K562 (cell line): ENCODE results near the gene SLC9A1. TPM values are rescaled to one million over a fixed set of nuclear protein-coding genes. Genes with fewer than 3 reads are reported as not detected.
"Not testable (repeated sequence)": the region's sequence is repeated elsewhere in the genome, so short reads cannot be mapped to it uniquely, and the experiment has no call there.

Experiments
- ATAC-seq: fragments of 200-7000 bp; cut with Tn5 transposase; 3 replicates; pipeline ENCODE4 v1.9.1; 2020; ENCODE audit warnings: moderate library complexity
- BruUV-seq: library from RNA; stranded (reverse); fragments of 400-500 nt; replicated peaks from 2 replicates; lab custom pipeline; 2021; lab: Mats Ljungman, UMichigan
- CTCF ChIA-PET: fragments of 300-600 bp; formaldehyde crosslinking; extraction: SDS; loops from one replicate; lab custom pipeline; 2021; ENCODE audit warnings: low intra/inter-chr PET ratio; lab: Yijun Ruan, JAX
- POLR2A ChIA-PET: fragments of 300-600, 350-650 bp; sonication (Branson Sonifier 250); formaldehyde crosslinking; extraction: SDS; loops from one replicate; lab custom pipeline; 2021; ENCODE audit warnings: antibody characterized with exemption, inconsistent platforms; lab: Yijun Ruan, JAX
- DNase-seq, 4 experiments: peaks; one replicate each; pipeline versions ENCODE4 v3.0.0 to v3.0.0-alpha.2; 2011 to 2018; ENCODE audit warnings: low spot score in 3 of 4, mixed read lengths in 3 of 4; ENCODE audit errors: extremely low read depth in 1 of 4
- FAIRE-seq: peaks from 2 replicates; lab custom pipeline; 2011; peaks lifted over from hg19 to GRCh38; lab: Jason Lieb, UNC
- H2AFZ ChIP-seq: 2 replicates; pipeline ENCODE4 v1.6.0; 2011; ENCODE audit warnings: low read depth, low read length, control low read depth, inconsistent platforms
- H3K27ac ChIP-seq: fragments of 200-600 bp; 3 replicates; pipeline ENCODE4 v1.8.0; 2011; ENCODE audit warnings: low read depth, mild to moderate bottlenecking, control low read depth, inconsistent platforms, low read length, moderate library complexity, mixed read lengths; ENCODE audit errors: extremely low read depth
- H3K27me3 ChIP-seq, 2 experiments: fragments of 300-600 bp in 1 of 2; 2 replicates in 1 of 2; 3 replicates in 1 of 2; pipeline versions ENCODE4 v1.6.0 to v1.8.0; 2011; ENCODE audit warnings: inconsistent platforms in 2 of 2, low read length in 2 of 2, mild to moderate bottlenecking in 1 of 2, mixed read lengths in 1 of 2, moderate library complexity in 1 of 2; ENCODE audit not compliant: control insufficient read depth in 2 of 2, insufficient read depth in 2 of 2
- H3K36me3 ChIP-seq: fragments of 300-600 bp; 3 replicates; pipeline ENCODE4 v1.8.0; 2011; ENCODE audit warnings: mild to moderate bottlenecking, low read length, inconsistent platforms; ENCODE audit not compliant: control insufficient read depth, insufficient read depth
- H3K4me1 ChIP-seq, 2 experiments: fragments of 200-600 bp in 1 of 2; replicated peaks in 1 of 2; 2 replicates in 1 of 2; 3 replicates in 1 of 2; pipeline versions ENCODE4 v1.5.1 to v1.8.0; 2011; ENCODE audit warnings: inconsistent platforms in 2 of 2, low read length in 2 of 2, mild to moderate bottlenecking in 1 of 2, mixed read lengths in 1 of 2, moderate library complexity in 1 of 2; ENCODE audit not compliant: control insufficient read depth in 2 of 2, insufficient read depth in 2 of 2
- H3K4me2 ChIP-seq: 2 replicates; pipeline ENCODE4 v1.6.1; 2011; ENCODE audit warnings: low read length, control low read depth, inconsistent platforms, mixed read lengths; ENCODE audit not compliant: insufficient read depth
- H3K4me3 ChIP-seq: fragments of 200-600 bp; sonication (generic), shearing (Covaris generic); 2 replicates; pipeline ENCODE4 v1.5.1; 2016; ENCODE audit warnings: control low read depth, inconsistent platforms
- H3K79me2 ChIP-seq: fragments of 200-600 bp; 3 replicates; pipeline ENCODE4 v1.8.0; 2011; ENCODE audit warnings: low read length, inconsistent platforms; ENCODE audit not compliant: control insufficient read depth, insufficient read depth
- H3K9ac ChIP-seq, 2 experiments: 2 replicates each; pipeline versions ENCODE4 v1.6.0 to v1.6.1; 2011; ENCODE audit warnings: low read depth in 2 of 2, low read length in 2 of 2, control low read depth in 1 of 2, inconsistent platforms in 1 of 2, mild to moderate bottlenecking in 1 of 2, mixed read lengths in 1 of 2; ENCODE audit not compliant: insufficient read depth in 1 of 2
- H3K9me1 ChIP-seq: one replicate; pipeline ENCODE4 v1.6.0; 2011; ENCODE audit warnings: inconsistent platforms, mild to moderate bottlenecking, low read length, moderate library complexity; ENCODE audit not compliant: control insufficient read depth, insufficient read depth
- H3K9me3 ChIP-seq: replicated peaks from 2 replicates; pipeline ENCODE4 v1.5.1; 2011; ENCODE audit warnings: low read depth, low read length, inconsistent platforms; ENCODE audit not compliant: control insufficient read depth, insufficient read depth
- H4K20me1 ChIP-seq: replicated peaks from 2 replicates; pipeline ENCODE4 v1.6.1; 2011; ENCODE audit warnings: low read length, inconsistent platforms, mixed read lengths; ENCODE audit not compliant: control insufficient read depth, insufficient read depth
- FOXA1 ChIP-seq: fragments of 450-650 bp; IDR thresholded peaks from 2 replicates; pipeline ENCODE4 v1.6.1; 2016; ENCODE audit warnings: mild to moderate bottlenecking, borderline replicate concordance
- GTF2E2 ChIP-seq: fragments of 200-800 bp; sonication (Bioruptor generic); IDR thresholded peaks from 2 replicates; pipeline ENCODE4 v1.6.1; 2016; ENCODE audit warnings: missing genetic modification characterization, missing compliant biosample characterization
- MIER1 ChIP-seq: fragments of 450-650 bp; IDR thresholded peaks from 2 replicates; pipeline ENCODE4 v1.6.1; 2016; ENCODE audit warnings: antibody characterized with exemption, mild to moderate bottlenecking, low read depth
- RBM39 ChIP-seq: fragments of 200-400 bp; formaldehyde crosslinking; optimal IDR thresholded peaks from 2 replicates; pipeline ENCODE3; 2018; ENCODE audit warnings: low read depth, low read length
- SMARCE1 ChIP-seq: fragments of 450-650 bp; IDR thresholded peaks from 2 replicates; pipeline ENCODE4 v1.7.1; 2016; ENCODE audit warnings: mild to moderate bottlenecking
- ZBTB49 ChIP-seq: sonication (generic); formaldehyde crosslinking; IDR thresholded peaks from 2 replicates; pipeline ENCODE4 v1.8.0; 2022; ENCODE audit warnings: missing genetic modification reagents, mild to moderate bottlenecking, borderline replicate concordance
- ZNF311 ChIP-seq: fragments of 250-450 bp; sonication (Bioruptor Pico); IDR thresholded peaks from 2 replicates; pipeline ENCODE4 v1.4.0; 2020; ENCODE audit warnings: mild to moderate bottlenecking, moderate library complexity
- WGBS: fragments of 100-300 bp; shearing (Covaris generic); methylation state at CpG from one replicate; pipeline ENCODE4 v1.1.6; 2016; ENCODE audit warnings: low coverage, mixed read lengths; ENCODE audit not compliant: insufficient coverage; ENCODE audit errors: missing lambda C conversion rate; 5-methylcytosine and 5-hydroxymethylcytosine counted together
- in situ Hi-C: fragments of 300-500 bp; cut with MboI; formaldehyde crosslinking; loops from 4 replicates; pipeline ENCODE4 v1.15.0; 2018; ENCODE audit warnings: inconsistent platforms, mixed read lengths
- intact Hi-C: fragments of 100-400 bp; cut with micrococcal nuclease; formaldehyde crosslinking; loops from 2 replicates; pipeline ENCODE4 v1.14.2; 2022
- polyA plus RNA-seq, 8 experiments: library from polyadenylated mRNA; depleted of rRNA in 4 of 8; stranded (reverse) in 5 of 8; unstranded in 3 of 8; fragments of >200 nt; fragmentation: Nextera tagmentation in 2 of 8; fragmentation: Illumina TruSeq in 1 of 8; extraction: Ambion mirVana in 2 of 8; extraction: Trizol in 1 of 8; gene quantifications; 2 replicates each; pipeline versions ENCODE4 v1.2.1 to v1.2.3, GENCODE V29; 2011 to 2014; ENCODE audit warnings: inconsistent platforms in 1 of 8, missing spikeins in 1 of 8
- total RNA-seq, 7 experiments: library from RNA; depleted of rRNA in 6 of 7; stranded (reverse); fragments of >200 nt in 6 of 7; fragmentation: Illumina TruSeq in 2 of 7; extraction: Trizol in 2 of 7; gene quantifications; 2 replicates each; pipeline versions ENCODE4 v1.2.1 to v1.2.3, GENCODE V29; 2011 to 2021; ENCODE audit warnings: low replicate concordance in 1 of 7
- TF ChIP-seq, protein P1 (sequence below): fragments of 250-450 bp; sonication (Bioruptor Pico); IDR thresholded peaks from 2 replicates; pipeline ENCODE4 v1.5.0; 2020; ENCODE audit warnings: mild to moderate bottlenecking
- TF ChIP-seq, protein P2 (sequence below): sonication (generic); formaldehyde crosslinking; IDR thresholded peaks from 2 replicates; pipeline ENCODE4 v1.8.0; 2022; ENCODE audit warnings: mild to moderate bottlenecking, missing genetic modification reagents

The SLC9A1 gene
- total and polyA plus RNA-seq, 9 of the 15 experiments (the other 6 are each of a cell fraction or from before 2014, with no cell fraction given), result 0.59 to 14.4 (median 2.0) TPM

GRCh38 chr1:27126391-27126790 is 28.5 kb downstream of the SLC9A1 start (continued):
- TF ChIP-seq, protein P1, sequence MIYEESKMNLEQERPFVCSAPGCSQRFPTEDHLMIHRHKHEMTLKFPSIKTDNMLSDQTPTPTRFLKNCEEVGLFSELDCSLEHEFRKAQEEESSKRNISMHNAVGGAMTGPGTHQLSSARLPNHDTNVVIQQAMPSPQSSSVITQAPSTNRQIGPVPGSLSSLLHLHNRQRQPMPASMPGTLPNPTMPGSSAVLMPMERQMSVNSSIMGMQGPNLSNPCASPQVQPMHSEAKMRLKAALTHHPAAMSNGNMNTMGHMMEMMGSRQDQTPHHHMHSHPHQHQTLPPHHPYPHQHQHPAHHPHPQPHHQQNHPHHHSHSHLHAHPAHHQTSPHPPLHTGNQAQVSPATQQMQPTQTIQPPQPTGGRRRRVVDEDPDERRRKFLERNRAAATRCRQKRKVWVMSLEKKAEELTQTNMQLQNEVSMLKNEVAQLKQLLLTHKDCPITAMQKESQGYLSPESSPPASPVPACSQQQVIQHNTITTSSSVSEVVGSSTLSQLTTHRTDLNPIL (CRISPR knock-in tag), result no peak
- TF ChIP-seq FOXA1 (no peak), RBM39 (no peak), ZNF311 (CRISPR knock-in tag) (no peak), ZBTB49 (CRISPR knock-in tag) (no peak), GTF2E2 (tag) (no peak), SMARCE1 (no peak), MIER1 (no peak)
- TF ChIP-seq, protein P2, sequence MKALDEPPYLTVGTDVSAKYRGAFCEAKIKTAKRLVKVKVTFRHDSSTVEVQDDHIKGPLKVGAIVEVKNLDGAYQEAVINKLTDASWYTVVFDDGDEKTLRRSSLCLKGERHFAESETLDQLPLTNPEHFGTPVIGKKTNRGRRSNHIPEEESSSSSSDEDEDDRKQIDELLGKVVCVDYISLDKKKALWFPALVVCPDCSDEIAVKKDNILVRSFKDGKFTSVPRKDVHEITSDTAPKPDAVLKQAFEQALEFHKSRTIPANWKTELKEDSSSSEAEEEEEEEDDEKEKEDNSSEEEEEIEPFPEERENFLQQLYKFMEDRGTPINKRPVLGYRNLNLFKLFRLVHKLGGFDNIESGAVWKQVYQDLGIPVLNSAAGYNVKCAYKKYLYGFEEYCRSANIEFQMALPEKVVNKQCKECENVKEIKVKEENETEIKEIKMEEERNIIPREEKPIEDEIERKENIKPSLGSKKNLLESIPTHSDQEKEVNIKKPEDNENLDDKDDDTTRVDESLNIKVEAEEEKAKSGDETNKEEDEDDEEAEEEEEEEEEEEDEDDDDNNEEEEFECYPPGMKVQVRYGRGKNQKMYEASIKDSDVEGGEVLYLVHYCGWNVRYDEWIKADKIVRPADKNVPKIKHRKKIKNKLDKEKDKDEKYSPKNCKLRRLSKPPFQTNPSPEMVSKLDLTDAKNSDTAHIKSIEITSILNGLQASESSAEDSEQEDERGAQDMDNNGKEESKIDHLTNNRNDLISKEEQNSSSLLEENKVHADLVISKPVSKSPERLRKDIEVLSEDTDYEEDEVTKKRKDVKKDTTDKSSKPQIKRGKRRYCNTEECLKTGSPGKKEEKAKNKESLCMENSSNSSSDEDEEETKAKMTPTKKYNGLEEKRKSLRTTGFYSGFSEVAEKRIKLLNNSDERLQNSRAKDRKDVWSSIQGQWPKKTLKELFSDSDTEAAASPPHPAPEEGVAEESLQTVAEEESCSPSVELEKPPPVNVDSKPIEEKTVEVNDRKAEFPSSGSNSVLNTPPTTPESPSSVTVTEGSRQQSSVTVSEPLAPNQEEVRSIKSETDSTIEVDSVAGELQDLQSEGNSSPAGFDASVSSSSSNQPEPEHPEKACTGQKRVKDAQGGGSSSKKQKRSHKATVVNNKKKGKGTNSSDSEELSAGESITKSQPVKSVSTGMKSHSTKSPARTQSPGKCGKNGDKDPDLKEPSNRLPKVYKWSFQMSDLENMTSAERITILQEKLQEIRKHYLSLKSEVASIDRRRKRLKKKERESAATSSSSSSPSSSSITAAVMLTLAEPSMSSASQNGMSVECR (CRISPR knock-in tag), result no peak
- TF ChIP-seq, all 486 proteins: peak for 0

DNA sequence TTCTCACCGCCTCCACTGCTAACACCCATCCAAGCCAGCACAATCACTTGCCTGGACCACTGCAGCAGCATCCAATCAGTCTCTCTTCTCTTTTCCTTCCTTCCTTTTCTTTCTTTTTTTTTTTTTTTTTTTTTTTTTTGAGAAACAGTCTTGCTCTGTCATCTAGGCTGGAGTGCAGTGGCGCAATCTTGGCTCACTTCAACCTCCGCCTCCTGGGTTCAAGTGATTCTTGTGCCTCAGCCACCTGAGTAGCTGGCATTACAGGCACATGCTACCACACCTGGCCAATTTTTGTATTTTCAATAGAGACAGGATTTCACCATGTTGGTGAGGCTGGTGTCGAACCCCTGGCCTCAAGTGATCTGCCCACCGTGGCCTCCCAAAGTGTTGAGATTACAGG is 29.8 kb downstream of the SLC9A1 start:
- BruUV-seq, H3K27me3 ChIP-seq, H3K4me3 ChIP-seq, H3K79me2 ChIP-seq, ATAC-seq, H3K36me3 ChIP-seq, H2AFZ ChIP-seq, FAIRE-seq, CTCF ChIA-PET, H3K27ac ChIP-seq, H3K9me1 ChIP-seq, H3K9me3 ChIP-seq, intact Hi-C loops, H3K9ac ChIP-seq, in situ Hi-C loops, H4K20me1 ChIP-seq, DNase-seq, H3K4me2 ChIP-seq: not testable (repeated sequence)
- WGBS, result 75% methylated on average over 5 of the region's 5 CpGs
- H3K4me1 ChIP-seq, result peaks cover 6 to 14% of the 10 kb centered on the region in 2 experiments; a peak in 4 of 5 replicates
- POLR2A ChIA-PET, result interaction anchor here (0.5 to 2.9 kb wide), 6 partner anchors 10 to 28 kb away, joined by 3 to 14 read pairs (median 4); partner anchors contain the start of gene SLC9A1
